GM12875 (cell line): ENCODE data around the gene DENND5B.

ENCODE experiments used
- H3K4me3 ChIP-seq: one replicate; pipeline ENCODE4 v1.5.1; 2011; ENCODE audit warnings: low read depth, low read length, control low read depth
- TF ChIP-seq, protein P1 (sequence below): IDR thresholded peaks from 2 replicates; pipeline ENCODE4 v1.5.1; 2011; ENCODE audit warnings: low read depth, mild to moderate bottlenecking, control low read depth, inconsistent platforms, low read length, moderate library complexity, borderline replicate concordance; ENCODE audit not compliant: insufficient read depth

Gene DENND5B

DNA sequence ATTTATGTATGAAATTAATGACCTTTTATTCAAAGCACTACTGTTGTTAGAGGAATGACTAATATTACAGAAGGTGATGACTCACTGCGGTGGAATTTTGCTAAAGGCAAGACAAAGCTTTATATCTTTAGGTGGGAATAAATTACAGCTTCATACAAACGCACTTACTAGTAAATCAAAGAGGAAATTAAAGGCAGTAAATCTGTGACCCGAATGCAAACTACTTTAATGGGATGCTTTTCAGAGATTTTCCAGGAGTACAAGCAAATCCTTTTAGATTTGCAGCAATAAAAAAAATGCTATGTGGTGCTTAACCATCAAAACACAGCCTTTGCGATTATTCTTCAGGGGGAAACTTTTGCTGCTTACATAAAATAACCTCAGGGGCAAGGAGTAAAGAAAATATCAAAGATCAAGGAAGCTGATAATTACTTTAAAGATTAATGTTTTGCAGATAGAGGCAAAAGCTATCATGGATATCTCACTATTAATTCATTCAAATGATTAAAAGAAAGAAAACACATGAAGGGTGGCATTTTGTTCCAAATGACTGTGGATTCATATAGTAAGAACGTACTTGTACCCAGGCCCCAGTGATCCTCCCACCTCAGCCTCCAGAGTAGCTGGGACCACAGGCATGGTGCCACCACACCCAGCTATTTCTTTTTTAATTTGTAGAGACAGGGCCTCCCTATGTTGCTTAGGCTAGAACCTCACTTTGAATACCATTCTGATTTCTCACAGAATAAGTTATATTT lies 98.9 kb downstream of the DENND5B start:
- no peak overlapping the region for H3K4me3 ChIP-seq
- TF ChIP-seq, protein P1, sequence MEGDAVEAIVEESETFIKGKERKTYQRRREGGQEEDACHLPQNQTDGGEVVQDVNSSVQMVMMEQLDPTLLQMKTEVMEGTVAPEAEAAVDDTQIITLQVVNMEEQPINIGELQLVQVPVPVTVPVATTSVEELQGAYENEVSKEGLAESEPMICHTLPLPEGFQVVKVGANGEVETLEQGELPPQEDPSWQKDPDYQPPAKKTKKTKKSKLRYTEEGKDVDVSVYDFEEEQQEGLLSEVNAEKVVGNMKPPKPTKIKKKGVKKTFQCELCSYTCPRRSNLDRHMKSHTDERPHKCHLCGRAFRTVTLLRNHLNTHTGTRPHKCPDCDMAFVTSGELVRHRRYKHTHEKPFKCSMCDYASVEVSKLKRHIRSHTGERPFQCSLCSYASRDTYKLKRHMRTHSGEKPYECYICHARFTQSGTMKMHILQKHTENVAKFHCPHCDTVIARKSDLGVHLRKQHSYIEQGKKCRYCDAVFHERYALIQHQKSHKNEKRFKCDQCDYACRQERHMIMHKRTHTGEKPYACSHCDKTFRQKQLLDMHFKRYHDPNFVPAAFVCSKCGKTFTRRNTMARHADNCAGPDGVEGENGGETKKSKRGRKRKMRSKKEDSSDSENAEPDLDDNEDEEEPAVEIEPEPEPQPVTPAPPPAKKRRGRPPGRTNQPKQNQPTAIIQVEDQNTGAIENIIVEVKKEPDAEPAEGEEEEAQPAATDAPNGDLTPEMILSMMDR, result no peak

DNA sequence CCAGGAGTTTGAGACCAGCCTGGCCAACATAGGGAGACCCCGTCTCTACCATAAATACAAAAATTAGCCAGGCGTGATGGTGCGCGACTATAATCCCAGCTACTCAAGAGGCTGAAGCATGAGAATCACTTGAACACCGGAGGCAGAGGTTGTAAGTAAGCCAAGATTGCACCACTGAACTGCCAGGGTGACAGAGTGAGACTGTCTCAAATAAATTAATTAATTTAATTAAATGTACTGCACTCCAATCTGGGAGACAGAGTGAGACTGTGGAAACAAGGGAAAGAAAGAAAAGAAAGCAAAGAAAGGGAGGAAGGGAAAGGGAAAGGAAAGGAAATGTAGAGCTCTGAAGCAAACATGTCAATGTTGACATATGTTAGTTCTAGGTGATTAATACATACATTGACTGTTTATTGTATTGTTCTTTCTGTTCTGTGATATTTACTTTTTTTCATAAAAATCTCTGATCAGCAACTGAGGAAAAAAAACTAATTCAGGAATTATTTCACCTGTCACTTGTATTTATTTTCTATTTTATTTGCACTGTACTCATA lies 99.6 kb downstream of the DENND5B start:
- TF ChIP-seq, protein P1, result no peak
- no peak overlapping the region for H3K4me3 ChIP-seq

- H3K4me3 ChIP-seq, result no peak overlapping the region
- TF ChIP-seq, protein P1, result no peak
These were observed 102.1 kb downstream of the DENND5B start for GRCh38 chr12:31488737-31489338.

DNA sequence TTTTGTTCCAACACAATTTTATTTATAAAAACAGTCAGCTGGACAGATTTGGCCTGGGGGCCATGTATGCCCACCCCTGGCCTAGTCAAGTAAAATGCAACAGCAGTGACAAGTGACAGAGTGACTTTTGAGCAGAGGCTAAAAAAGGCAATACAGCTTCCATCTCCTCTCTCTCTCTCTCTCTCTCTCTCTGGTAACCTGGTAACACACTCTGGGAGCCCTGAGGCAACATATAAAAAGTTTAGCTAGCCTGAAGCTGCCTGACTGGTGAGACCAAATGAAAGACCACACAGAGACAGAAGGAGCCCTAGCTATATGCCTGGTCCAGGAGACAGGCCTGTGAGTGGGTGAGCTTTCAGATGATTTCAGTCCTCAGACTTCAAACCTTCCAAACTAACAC lies 105.4 kb downstream of the DENND5B start:
- TF ChIP-seq, protein P1, result no peak
- H3K4me3 ChIP-seq, result no peak overlapping the region

GRCh38 chr12:31482816-31483215 lies 108.1 kb downstream of the DENND5B start:
- TF ChIP-seq, protein P1, result no peak
- H3K4me3 ChIP-seq, result no peak overlapping the region

- H3K4me3 ChIP-seq, result no peak overlapping the region
- TF ChIP-seq, protein P1, result no peak
These were observed 109.5 kb downstream of the DENND5B start for GRCh38 chr12:31481415-31481814.
